Measurements from ENCODE around the gene FUT3. TPM values are rescaled to one million over a fixed set of nuclear protein-coding genes. Genes with fewer than 3 reads are reported as not detected.
"Not testable (repeated sequence)": the region's sequence is repeated elsewhere in the genome, so short reads cannot be mapped to it uniquely, and the experiment has no call there.

The FUT3 gene
- total RNA-seq, 2 experiments from 2014 or later, result not detected

- Mint-ChIP-seq H3K9me3 (no peaks in the 10 kb centered on the region), H3K4me1 (peaks cover 8% of the 10 kb centered on the region), H3K27me3 (peaks cover 2% of the 10 kb centered on the region), H3K36me3 (no peaks in the 10 kb centered on the region), H3K27ac (no peak overlapping the region), H3K4me3 (no peak overlapping the region)
- ATAC-seq (ENCODE audit: low read depth), result no peak
- no peak for DNase-seq
- POLR2A ChIA-PET, result no interaction called here
Observed at GRCh38 chr19:5850189-5850588, 1.1 kb downstream of the FUT3 start.

GRCh38 chr19:5848621-5849020, 2.6 kb downstream of the FUT3 start:
- ATAC-seq (ENCODE audit: low read depth); H3K9me3 Mint-ChIP-seq; H3K27me3 Mint-ChIP-seq; POLR2A ChIA-PET; H3K36me3 Mint-ChIP-seq; H3K4me1 Mint-ChIP-seq; DNase-seq; H3K4me3 Mint-ChIP-seq; H3K27ac Mint-ChIP-seq: not testable (repeated sequence)

- ATAC-seq (ENCODE audit: low read depth); H3K36me3 Mint-ChIP-seq; POLR2A ChIA-PET; H3K4me1 Mint-ChIP-seq; H3K4me3 Mint-ChIP-seq; H3K27ac Mint-ChIP-seq; H3K9me3 Mint-ChIP-seq; DNase-seq; H3K27me3 Mint-ChIP-seq: not testable (repeated sequence)
Observed at GRCh38 chr19:5847846-5848245, 3.4 kb downstream of the FUT3 start.

GRCh38 chr19:5844456-5845433, 6.5 kb downstream of the FUT3 start:
- Mint-ChIP-seq H3K4me1 (peaks cover under 1% of the 10 kb centered on the region), H3K27me3 (no peaks in the 10 kb centered on the region), H3K9me3 (no peaks in the 10 kb centered on the region), H3K27ac (no peak overlapping the region), H3K36me3 (no peaks in the 10 kb centered on the region), H3K4me3 (no peak overlapping the region)
- POLR2A ChIA-PET, result no interaction called here
- DNase-seq (no peak), ATAC-seq (ENCODE audit: low read depth) (no peak)

- no peak overlapping the region for H3K4me3 Mint-ChIP-seq
- DNase-seq, result no peak
- peaks cover 11% of the 10 kb centered on the region for H3K4me1 Mint-ChIP-seq
- no peak overlapping the region for H3K27ac Mint-ChIP-seq
- H3K36me3 Mint-ChIP-seq, result no peaks in the 10 kb centered on the region
- no peaks in the 10 kb centered on the region for H3K27me3 Mint-ChIP-seq
- POLR2A ChIA-PET, result no interaction called here
- no peaks in the 10 kb centered on the region for H3K9me3 Mint-ChIP-seq
- no peak for ATAC-seq (ENCODE audit: low read depth)
Observed at GRCh38 chr19:5843295-5843927, 7.8 kb downstream of the FUT3 start.

GRCh38 chr19:5841735-5842111, 9.5 kb downstream of the FUT3 start:
- DNase-seq; H3K4me3 Mint-ChIP-seq; H3K9me3 Mint-ChIP-seq; H3K36me3 Mint-ChIP-seq; ATAC-seq (ENCODE audit: low read depth); H3K27me3 Mint-ChIP-seq; POLR2A ChIA-PET; H3K27ac Mint-ChIP-seq: not testable (repeated sequence)
- H3K4me1 Mint-ChIP-seq, result peaks cover 18% of the 10 kb centered on the region

GRCh38 chr19:5839065-5840017, 11.9 kb downstream of the FUT3 start, which contains the start of gene FUT6:
Gene FUT6 (minus strand): TSS chr19:5839702. CDS start chr19:5832567, 7,135 bp downstream.
- no peaks in the 10 kb centered on the region for H3K9me3 Mint-ChIP-seq
- H3K4me1 Mint-ChIP-seq, result peaks cover 18% of the 10 kb centered on the region
- POLR2A ChIA-PET, result interaction anchor here (0.6 to 2.6 kb wide), 2 partner anchors 11 to 32 kb away, joined by 3 to 18 read pairs; no protein-coding TSS in a partner anchor
- peak within 1 kb of the TSS; percentile 47 for H3K4me3 Mint-ChIP-seq
- DNase-seq, result no peak
- peak; percentile 21 for ATAC-seq (ENCODE audit: low read depth)
- peaks cover 6% of the 10 kb centered on the region for H3K27me3 Mint-ChIP-seq
- H3K27ac Mint-ChIP-seq, result peak within 1 kb of the TSS; percentile 72
- no peaks in the 10 kb centered on the region for H3K36me3 Mint-ChIP-seq

GRCh38 chr19:5838353-5839064, 12.7 kb downstream of the FUT3 start:
- Mint-ChIP-seq H3K36me3 (no peaks in the 10 kb centered on the region), H3K27ac (peak overlapping the region; percentile 72), H3K4me1 (peaks cover 18% of the 10 kb centered on the region), H3K4me3 (peak overlapping the region; percentile 47), H3K27me3 (peaks cover 6% of the 10 kb centered on the region), H3K9me3 (no peaks in the 10 kb centered on the region)
- DNase-seq (no peak), ATAC-seq (ENCODE audit: low read depth) (no peak)
- POLR2A ChIA-PET, result interaction anchor here (2.6 kb wide), 1 partner anchor 10 kb away, joined by 18 read pairs; no protein-coding TSS in a partner anchor

GRCh38 chr19:5837761-5838352, 13.4 kb downstream of the FUT3 start:
- POLR2A ChIA-PET, result interaction anchor here (2.6 kb wide), 1 partner anchor 10 kb away, joined by 18 read pairs; no protein-coding TSS in a partner anchor

GRCh38 chr19:5832527-5833216, 18.6 kb downstream of the FUT3 start:
- ATAC-seq (ENCODE audit: low read depth) (no peak), DNase-seq (no peak)
- no peak overlapping the region for H3K4me3 Mint-ChIP-seq
- H3K36me3 Mint-ChIP-seq, result no peaks in the 10 kb centered on the region
- POLR2A ChIA-PET, result no interaction called here
- peaks cover 4% of the 10 kb centered on the region for H3K4me1 Mint-ChIP-seq
- no peak overlapping the region for H3K27ac Mint-ChIP-seq
- peaks cover 6% of the 10 kb centered on the region for H3K27me3 Mint-ChIP-seq
- H3K9me3 Mint-ChIP-seq, result no peaks in the 10 kb centered on the region

More at GRCh38 chr19:5837761-5838352, 13.4 kb downstream of the FUT3 start:
- Mint-ChIP-seq H3K9me3 (no peaks in the 10 kb centered on the region), H3K27ac (peak overlapping the region; percentile 12), H3K36me3 (no peaks in the 10 kb centered on the region), H3K4me1 (peaks cover 18% of the 10 kb centered on the region), H3K27me3 (peaks cover 6% of the 10 kb centered on the region), H3K4me3 (peak overlapping the region; percentile 47)
- no peak for DNase-seq
- ATAC-seq (ENCODE audit: low read depth), result no peak

GRCh38 chr19:5832061-5832460, 19.2 kb downstream of the FUT3 start:
- no peaks in the 10 kb centered on the region for H3K9me3 Mint-ChIP-seq
- peaks cover 4% of the 10 kb centered on the region for H3K4me1 Mint-ChIP-seq
- POLR2A ChIA-PET, result no interaction called here
- peaks cover 7% of the 10 kb centered on the region for H3K27me3 Mint-ChIP-seq
- peaks cover 1% of the 10 kb centered on the region for H3K36me3 Mint-ChIP-seq
- no peak overlapping the region for H3K27ac Mint-ChIP-seq
- no peak overlapping the region for H3K4me3 Mint-ChIP-seq
- ATAC-seq (ENCODE audit: low read depth), result no peak
- no peak for DNase-seq

GRCh38 chr19:5831159-5831558, 20.1 kb downstream of the FUT3 start:
- DNase-seq, result no peak
- Mint-ChIP-seq H3K27ac (no peak overlapping the region), H3K27me3 (peaks cover 8% of the 10 kb centered on the region), H3K4me1 (peaks cover 5% of the 10 kb centered on the region), H3K9me3 (no peaks in the 10 kb centered on the region), H3K36me3 (peaks cover 2% of the 10 kb centered on the region), H3K4me3 (no peak overlapping the region)
- POLR2A ChIA-PET, result no interaction called here
- no peak for ATAC-seq (ENCODE audit: low read depth)
